Adrenal gland (tissue), 12 donors: ENCODE measurements around the gene GPNMB. TPM values are rescaled to one million over a fixed set of nuclear protein-coding genes. Genes with fewer than 3 reads are reported as not detected.

Experiments
- DNase-seq, 7 donors: peaks; one replicate each; pipeline ENCODE4 v3.0.0-alpha.2; 2019 to 2020
- H3K27ac ChIP-seq, 5 donors: fragments of 200-600 bp; sonication (generic) in 4 of 5; 1 replicate in 3 of 5; 2 replicates in 2 of 5; pipeline versions ENCODE4 v1.5.1 to v1.8.0; 2016 to 2020; ENCODE audit warnings: mild to moderate bottlenecking in 1 of 5
- H3K27me3 ChIP-seq: fragments of 200-600 bp; 2 replicates; pipeline ENCODE4 v1.8.0; 2021
- H3K36me3 ChIP-seq, 2 donors: fragments of 200-600 bp; replicated peaks in 1 of 2; 1 replicate in 1 of 2; 2 replicates in 1 of 2; pipeline versions ENCODE4 v1.5.1 to v1.8.0; 2018 to 2022
- H3K4me1 ChIP-seq, 2 donors: fragments of 200-600 bp; replicated peaks in 1 of 2; 1 replicate in 1 of 2; 2 replicates in 1 of 2; pipeline versions ENCODE4 v1.5.1 to v1.8.0; 2018 to 2021
- H3K4me3 ChIP-seq, 4 donors: fragments of 200-600 bp; sonication (generic) in 3 of 4; one replicate each; pipeline ENCODE4 v1.5.1; 2016 to 2018
- H3K9me3 ChIP-seq, 3 donors: fragments of 200-600 bp; sonication (generic) in 1 of 3; replicated peaks in 1 of 3; 1 replicate in 2 of 3; 2 replicates in 1 of 3; pipeline versions ENCODE4 v1.5.1 to v1.8.0; 2016 to 2021
- POLR2A ChIP-seq, 2 donors: fragments of 450-650 bp; IDR thresholded peaks; one replicate each; pipeline ENCODE4 v1.6.1; 2017; ENCODE audit warnings: antibody characterized with exemption in 2 of 2, mild to moderate bottlenecking in 2 of 2, moderate library complexity in 1 of 2
- WGBS, 4 donors: extraction: QIAGEN DNeasy Blood & Tissue Kit in 2 of 4; methylation state at CpG; one replicate each; pipeline versions ENCODE4 v1.1.5 to v1.1.7; 2013 to 2017; 5-methylcytosine and 5-hydroxymethylcytosine counted together
- intact Hi-C, 2 donors: fragments of 100-400 bp; cut with DNase I; formaldehyde crosslinking; loops; one replicate each; pipeline versions ENCODE4 v1.14.1 to v1.15.0; 2022 to 2023
- polyA plus RNA-seq, 3 donors: library from polyadenylated mRNA; stranded (reverse); fragments of 200-250 nt in 2 of 3; fragments of 350-450 nt in 1 of 3; fragmentation: Illumina TruSeq in 1 of 3; extraction: RNeasy Lipid Tissue Mini Kit (QIAGEN cat#74804) in 1 of 3; gene quantifications; one replicate each; pipeline ENCODE4 v1.2.3, GENCODE V29; 2013 to 2014
- total RNA-seq, 9 donors: library from RNA; depleted of rRNA in 4 of 9; stranded (reverse); fragments of >200 nt in 4 of 9; fragments of 120-200 nt in 1 of 9; fragmentation: NEBNext Ultra II Directional in 1 of 9; extraction: Animal tissue kit (Norgen Biotek cat#: 25700) in 1 of 9; gene quantifications; one replicate each; pipeline versions ENCODE4 v1.1.0 to v1.2.4, GENCODE V29; 2013 to 2023
- TF ChIP-seq, protein P1 (sequence below), 6 experiments: fragments of 450-650 bp in 4 of 6; fragments of 200-600 bp in 2 of 6; sonication (generic) in 1 of 6; IDR thresholded peaks; 1 replicate in 5 of 6; 2 replicates in 1 of 6; pipeline versions ENCODE4 v1.5.1 to v1.8.0; 2016 to 2021; ENCODE audit warnings: antibody characterized with exemption in 6 of 6, mild to moderate bottlenecking in 2 of 6, moderate library complexity in 1 of 6
- donor health status: healthy with polysubstance abuse.
- donor health status: Bipolar disorder and iron deficiency.
- donor health status: DM: yes; HTN: yes; CAD: no.
- donor health status: DM: no; HTN: no; CAD: no.
- donor health status: DM: no; HTN: no; CAD: no.
- donor health status: DM: yes; HTN: yes; CAD: no.

Gene GPNMB
- total and polyA plus RNA-seq, 12 donors = 14.0 to 92.3 (median 35.1) TPM

DNA sequence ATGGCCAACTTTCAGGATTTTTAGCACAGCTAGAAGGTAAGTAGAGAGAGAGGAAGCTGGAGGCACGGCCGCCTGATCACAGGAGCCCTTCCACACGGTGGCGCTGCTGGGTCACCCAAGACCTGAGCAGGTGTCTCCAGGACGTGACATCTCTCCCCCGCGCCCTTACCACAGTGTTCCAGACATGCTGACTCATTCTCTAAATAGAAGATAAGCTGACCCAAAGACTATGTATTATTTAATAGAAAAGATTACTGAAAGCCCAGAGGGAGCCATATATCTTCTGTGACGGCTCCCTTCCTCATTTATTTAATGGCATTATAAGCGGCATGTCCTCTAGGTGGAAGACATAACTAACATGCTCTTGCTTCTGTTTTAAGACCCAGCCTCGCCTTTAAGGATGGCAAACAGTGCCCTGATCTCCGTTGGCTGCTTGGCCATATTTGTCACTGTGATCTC is 26.6 kb downstream of the GPNMB start:
- H3K4me1 ChIP-seq = peaks cover 0 to 5% of the 10 kb centered on the region in 2 donors
- no peaks in the 10 kb centered on the region for H3K36me3 ChIP-seq
- no peaks in the 10 kb centered on the region for H3K9me3 ChIP-seq
- no peak overlapping the region for H3K4me3 ChIP-seq
- H3K27me3 ChIP-seq = no peaks in the 10 kb centered on the region
- WGBS, 4 donors = 7 to 11% (median 8%) methylated on average over 11 of the region's 11 CpGs
- intact Hi-C loops = loop anchor here in 1 of 2 donors (5.0 kb wide), 1 partner anchor 199 kb away; the partner anchor contains the start of gene IGF2BP3
- H3K27ac ChIP-seq = no peak overlapping the region
- no peak for TF ChIP-seq POLR2A (IDR thresholded peaks at IDR 0.05)
- TF ChIP-seq, protein P1, sequence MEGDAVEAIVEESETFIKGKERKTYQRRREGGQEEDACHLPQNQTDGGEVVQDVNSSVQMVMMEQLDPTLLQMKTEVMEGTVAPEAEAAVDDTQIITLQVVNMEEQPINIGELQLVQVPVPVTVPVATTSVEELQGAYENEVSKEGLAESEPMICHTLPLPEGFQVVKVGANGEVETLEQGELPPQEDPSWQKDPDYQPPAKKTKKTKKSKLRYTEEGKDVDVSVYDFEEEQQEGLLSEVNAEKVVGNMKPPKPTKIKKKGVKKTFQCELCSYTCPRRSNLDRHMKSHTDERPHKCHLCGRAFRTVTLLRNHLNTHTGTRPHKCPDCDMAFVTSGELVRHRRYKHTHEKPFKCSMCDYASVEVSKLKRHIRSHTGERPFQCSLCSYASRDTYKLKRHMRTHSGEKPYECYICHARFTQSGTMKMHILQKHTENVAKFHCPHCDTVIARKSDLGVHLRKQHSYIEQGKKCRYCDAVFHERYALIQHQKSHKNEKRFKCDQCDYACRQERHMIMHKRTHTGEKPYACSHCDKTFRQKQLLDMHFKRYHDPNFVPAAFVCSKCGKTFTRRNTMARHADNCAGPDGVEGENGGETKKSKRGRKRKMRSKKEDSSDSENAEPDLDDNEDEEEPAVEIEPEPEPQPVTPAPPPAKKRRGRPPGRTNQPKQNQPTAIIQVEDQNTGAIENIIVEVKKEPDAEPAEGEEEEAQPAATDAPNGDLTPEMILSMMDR (IDR thresholded peaks at IDR 0.05) = peak; percentile 52 to 83 (median 70)
- DNase-seq = peak; percentile 84 to 97 (median 93)

DNA sequence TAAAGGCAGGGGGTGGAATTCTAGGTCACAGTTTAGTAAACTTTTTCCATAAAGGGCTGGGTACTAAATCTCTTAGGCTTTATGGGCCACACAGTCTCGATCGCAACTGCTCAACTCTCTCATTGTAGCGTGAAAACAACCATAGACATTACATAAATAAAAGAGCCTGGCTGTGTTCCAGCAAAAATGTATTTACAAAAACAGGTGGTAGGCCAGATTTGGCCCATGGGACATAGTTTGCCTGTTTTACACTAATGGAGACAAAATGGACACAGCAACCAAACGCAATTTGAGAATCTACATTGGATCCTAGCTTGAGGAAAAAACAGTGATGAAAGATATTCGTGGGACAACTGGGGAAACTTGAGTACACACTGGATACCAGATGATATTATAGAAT is 29.3 kb downstream of the GPNMB start:
- peaks cover 0 to 5% of the 10 kb centered on the region in 2 donors for H3K4me1 ChIP-seq
- no peak for TF ChIP-seq POLR2A (IDR thresholded peaks at IDR 0.05)
- TF ChIP-seq, protein P1 (IDR thresholded peaks at IDR 0.05) = no peak
- no peaks in the 10 kb centered on the region for H3K27me3 ChIP-seq
- H3K9me3 ChIP-seq = no peaks in the 10 kb centered on the region
- no peak for DNase-seq
- H3K27ac ChIP-seq = no peak overlapping the region
- 78 to 82% (median 80%) methylated on average over 5 of the region's 5 CpGs for WGBS, 4 donors
- no peaks in the 10 kb centered on the region for H3K36me3 ChIP-seq
- no peak overlapping the region for H3K4me3 ChIP-seq
- intact Hi-C loops = no loop called here

DNA sequence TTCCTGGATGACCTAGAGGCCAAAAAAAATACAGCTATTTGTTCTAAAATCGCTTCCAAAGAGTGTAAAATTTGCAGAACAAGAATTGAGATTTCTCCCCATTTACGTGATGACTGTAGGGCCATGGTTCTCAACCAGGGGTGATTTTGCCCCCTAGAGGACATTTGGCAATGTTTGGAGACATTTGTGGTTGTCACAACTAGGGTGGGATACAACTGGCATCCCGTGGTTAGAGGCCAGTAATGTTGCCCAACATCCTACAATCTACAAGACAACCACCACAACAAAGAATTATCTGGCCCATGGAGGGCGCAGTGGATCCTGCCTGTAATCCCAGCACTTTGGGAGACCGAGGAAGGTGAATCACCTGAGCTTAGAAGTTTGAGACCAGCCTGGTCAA is 29.8 kb downstream of the GPNMB start:
- TF ChIP-seq, protein P1 (IDR thresholded peaks at IDR 0.05) = no peak
- no peak for TF ChIP-seq POLR2A (IDR thresholded peaks at IDR 0.05)
- no peak for DNase-seq
- no peaks in the 10 kb centered on the region for H3K36me3 ChIP-seq
- H3K4me3 ChIP-seq = no peak overlapping the region
- 64 to 69% (median 67%) methylated on average over 5 of the region's 5 CpGs for WGBS, 4 donors
- no peaks in the 10 kb centered on the region for H3K27me3 ChIP-seq
- intact Hi-C loops = no loop called here
- peaks cover 0 to 5% of the 10 kb centered on the region in 2 donors for H3K4me1 ChIP-seq
- no peak overlapping the region for H3K27ac ChIP-seq
- H3K9me3 ChIP-seq = no peaks in the 10 kb centered on the region

DNA sequence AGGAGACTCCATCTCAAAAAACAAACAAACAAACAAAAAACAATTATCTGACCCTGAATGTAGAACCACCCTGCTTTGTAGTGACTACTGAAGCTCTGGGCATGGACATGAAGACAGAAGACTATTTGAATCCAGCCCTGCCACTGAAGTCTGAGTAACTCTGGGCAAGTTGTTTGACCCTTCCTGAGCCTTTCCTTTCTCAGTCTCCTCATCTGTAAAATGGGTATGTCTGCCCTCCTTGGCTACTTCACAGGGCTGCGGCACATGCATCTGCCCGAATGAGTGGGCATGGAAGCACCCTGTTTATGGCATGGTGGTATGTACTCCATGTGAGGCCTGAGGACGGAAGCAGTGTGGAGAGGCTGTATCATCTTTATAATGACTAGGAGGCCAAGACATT is 30.4 kb downstream of the GPNMB start:
- DNase-seq = no peak
- peaks cover 0 to 5% of the 10 kb centered on the region in 2 donors for H3K4me1 ChIP-seq
- no peaks in the 10 kb centered on the region for H3K36me3 ChIP-seq
- intact Hi-C loops = no loop called here
- H3K9me3 ChIP-seq = no peaks in the 10 kb centered on the region
- WGBS, 4 donors = 61 to 77% (median 75%) methylated on average over 3 of the region's 3 CpGs
- H3K27me3 ChIP-seq = no peaks in the 10 kb centered on the region
- TF ChIP-seq, protein P1 (IDR thresholded peaks at IDR 0.05) = no peak
- no peak for TF ChIP-seq POLR2A (IDR thresholded peaks at IDR 0.05)
- no peak overlapping the region for H3K27ac ChIP-seq
- no peak overlapping the region for H3K4me3 ChIP-seq
